OCI-LY1 (cell line): ENCODE data around the gene CCNG2.

Source experiments
- H2AFZ ChIP-seq: fragments of 200-600 bp; sonication (generic), shearing (Covaris generic); 2 replicates; pipeline ENCODE4 v1.6.0; 2014; ENCODE audit warnings: antibody characterized with exemption, mild to moderate bottlenecking, low read length
- H3F3A ChIP-seq: fragments of 200-600 bp; sonication (generic), shearing (Covaris generic); 2 replicates; pipeline ENCODE4 v1.6.0; 2014; ENCODE audit warnings: mild to moderate bottlenecking, antibody characterized with exemption, low read length, moderate library complexity; ENCODE audit not compliant: insufficient read depth
- H3K27ac ChIP-seq: fragments of 200-600 bp; sonication (generic); 2 replicates; pipeline ENCODE4 v1.5.1; 2014; ENCODE audit warnings: low read length, mixed run types, mild to moderate bottlenecking, low read depth; ENCODE audit not compliant: poor library complexity, severe bottlenecking
- H3K27me3 ChIP-seq: fragments of 200-600 bp; sonication (generic); 2 replicates; pipeline ENCODE4 v1.6.0; 2014; ENCODE audit warnings: antibody characterized with exemption, mild to moderate bottlenecking, low read length, moderate library complexity; ENCODE audit not compliant: insufficient read depth
- H3K36me3 ChIP-seq: fragments of 200-600 bp; sonication (generic); 2 replicates; pipeline ENCODE4 v1.6.1; 2014; ENCODE audit warnings: mild to moderate bottlenecking, antibody characterized with exemption, low read length, moderate library complexity, mixed read lengths; ENCODE audit not compliant: insufficient read depth
- H3K4me1 ChIP-seq: fragments of 200-600 bp; sonication (generic); 2 replicates; pipeline ENCODE4 v1.5.1; 2014; ENCODE audit warnings: mild to moderate bottlenecking, low read length, moderate library complexity; ENCODE audit not compliant: insufficient read depth, severe bottlenecking
- H3K4me2 ChIP-seq: fragments of 200-600 bp; sonication (generic), shearing (Covaris generic); 2 replicates; pipeline ENCODE4 v1.6.1; 2014; ENCODE audit warnings: low read length
- H3K4me3 ChIP-seq: fragments of 200-600 bp; sonication (generic); 2 replicates; pipeline ENCODE4 v1.5.1; 2014; ENCODE audit warnings: low read length, low read depth, mild to moderate bottlenecking, mixed read lengths; ENCODE audit not compliant: poor library complexity, severe bottlenecking
- H3K79me2 ChIP-seq: fragments of 200-600 bp; shearing (Covaris generic); 2 replicates; pipeline ENCODE4 v1.6.1; 2016; ENCODE audit warnings: mixed run types, low read length, mixed read lengths; ENCODE audit not compliant: insufficient read depth
- H3K9ac ChIP-seq: fragments of 200-600 bp; sonication (generic), shearing (Covaris generic); 2 replicates; pipeline ENCODE4 v1.6.1; 2014; ENCODE audit warnings: mild to moderate bottlenecking, low read length, mixed read lengths
- H3K9me2 ChIP-seq: fragments of 200-600 bp; sonication (generic), shearing (Covaris generic); 2 replicates; pipeline ENCODE4 v1.6.1; 2014; ENCODE audit warnings: low read depth, mild to moderate bottlenecking, low read length, mixed read lengths
- H3K9me3 ChIP-seq: fragments of 200-600 bp; shearing (Covaris generic); 2 replicates; pipeline ENCODE4 v1.6.1; 2014; ENCODE audit warnings: low read length, mixed read lengths
- H4K20me1 ChIP-seq: fragments of 200-600 bp; sonication (generic), shearing (Covaris generic); 2 replicates; pipeline ENCODE4 v1.6.0; 2016; ENCODE audit warnings: mild to moderate bottlenecking, low read length; ENCODE audit not compliant: insufficient read depth
- CTCF ChIP-seq: fragments of 200-600 bp; sonication (generic), shearing (Covaris generic); IDR thresholded peaks from 2 replicates; pipeline ENCODE4 v1.5.1; 2017; ENCODE audit warnings: mild to moderate bottlenecking, antibody characterized with exemption, low read length, moderate library complexity, mixed read lengths
- EZH2 ChIP-seq: fragments of 200-600 bp; sonication (generic), shearing (Covaris generic); IDR thresholded peaks from 2 replicates; pipeline ENCODE4 v1.8.0; 2017; ENCODE audit warnings: borderline replicate concordance, mixed run types, mild to moderate bottlenecking, antibody characterized with exemption, low read length, moderate library complexity, mixed read lengths

The CCNG2 gene

GRCh38 chr4:77152421-77152820, 4.6 kb upstream of the CCNG2 start:
- TF ChIP-seq CTCF = no peak
- no peak for TF ChIP-seq EZH2
- H3K79me2 ChIP-seq = peaks cover 3% of the 10 kb centered on the region; the same call in 1 of the 2 replicates
- peak overlapping the region; percentile 75; the same call in 1 of the 2 replicates for H3K9ac ChIP-seq
- H3K4me1 ChIP-seq = peaks cover 61% of the 10 kb centered on the region
- peaks cover 10% of the 10 kb centered on the region for H3F3A ChIP-seq
- H4K20me1 ChIP-seq = no peaks in the 10 kb centered on the region
- no peaks in the 10 kb centered on the region for H3K9me3 ChIP-seq
- no peaks in the 10 kb centered on the region for H3K9me2 ChIP-seq
- H3K4me2 ChIP-seq = peak overlapping the region; percentile 79
- peak overlapping the region; percentile 52 for H3K4me3 ChIP-seq
- no peak overlapping the region for H2AFZ ChIP-seq
- peaks cover 2% of the 10 kb centered on the region; the same call in 1 of the 2 replicates for H3K36me3 ChIP-seq
- H3K27ac ChIP-seq = peak overlapping the region; percentile 100
- H3K27me3 ChIP-seq = no peaks in the 10 kb centered on the region

- peaks cover 55% of the 10 kb centered on the region for H3K4me1 ChIP-seq
- H3K9ac ChIP-seq = peak overlapping the region; percentile 75
- H4K20me1 ChIP-seq = no peaks in the 10 kb centered on the region
- H3F3A ChIP-seq = peaks cover 10% of the 10 kb centered on the region
- H3K27me3 ChIP-seq = no peaks in the 10 kb centered on the region
- H3K9me2 ChIP-seq = no peaks in the 10 kb centered on the region
- no peaks in the 10 kb centered on the region for H3K9me3 ChIP-seq
- TF ChIP-seq CTCF (no peak), EZH2 (no peak)
- H3K36me3 ChIP-seq = peaks cover 6% of the 10 kb centered on the region; the same call in 1 of the 2 replicates
- H2AFZ ChIP-seq = no peak overlapping the region
- H3K27ac ChIP-seq = peak overlapping the region; percentile 100
- peaks cover 7% of the 10 kb centered on the region for H3K79me2 ChIP-seq
- peak overlapping the region; percentile 52 for H3K4me3 ChIP-seq
- peak overlapping the region; percentile 79 for H3K4me2 ChIP-seq
These were observed 4.0 kb upstream of the CCNG2 start for GRCh38 chr4:77153006-77153405.

- H3K4me2 ChIP-seq = peak overlapping the region; percentile 79
- TF ChIP-seq EZH2 (no peak), CTCF (no peak)
- H3K9me2 ChIP-seq = no peaks in the 10 kb centered on the region
- no peak overlapping the region for H2AFZ ChIP-seq
- no peaks in the 10 kb centered on the region for H3K9me3 ChIP-seq
- peak overlapping the region; percentile 100 for H3K27ac ChIP-seq
- H4K20me1 ChIP-seq = no peaks in the 10 kb centered on the region
- H3K79me2 ChIP-seq = peaks cover 18% of the 10 kb centered on the region
- peaks cover 62% of the 10 kb centered on the region for H3K4me1 ChIP-seq
- H3K9ac ChIP-seq = peak overlapping the region; percentile 75
- H3K27me3 ChIP-seq = no peaks in the 10 kb centered on the region
- H3K36me3 ChIP-seq = peaks cover 17% of the 10 kb centered on the region
- H3K4me3 ChIP-seq = peak overlapping the region; percentile 52
- peaks cover 10% of the 10 kb centered on the region for H3F3A ChIP-seq
These were observed 2.9 kb upstream of the CCNG2 start for GRCh38 chr4:77154065-77154464.
